Chondrocyte (in vitro differentiated cells): Measurements from ENCODE around the gene ATP9A. TPM values are rescaled to one million over a fixed set of nuclear protein-coding genes. Genes with fewer than 3 reads are reported as not detected.

Source experiments
- DNase-seq: peaks from one replicate; pipeline ENCODE4 v3.0.0; 2021; ENCODE audit warnings: mixed read lengths, low spot score
- H3K27ac Mint-ChIP-seq: one replicate; pipeline ENCODE4 v1.8.0; 2021; ENCODE audit warnings: mild to moderate bottlenecking, moderate library complexity, mixed read lengths; ENCODE audit not compliant: unreplicated experiment
- H3K27me3 Mint-ChIP-seq: 2 replicates; pipeline ENCODE4 v1.8.0; 2021; ENCODE audit warnings: low read depth, mixed read lengths
- H3K36me3 Mint-ChIP-seq: 2 replicates; pipeline ENCODE4 v1.8.0; 2021; ENCODE audit warnings: low read depth, mixed read lengths
- H3K4me1 Mint-ChIP-seq: 2 replicates; pipeline ENCODE4 v1.8.0; 2021; ENCODE audit warnings: low read depth, mild to moderate bottlenecking, mixed read lengths
- H3K4me3 Mint-ChIP-seq: one replicate; pipeline ENCODE4 v1.8.0; 2021; ENCODE audit warnings: mild to moderate bottlenecking, moderate library complexity, mixed read lengths; ENCODE audit not compliant: unreplicated experiment
- H3K9me3 Mint-ChIP-seq: 2 replicates; pipeline ENCODE4 v1.8.0; 2021; ENCODE audit warnings: low read depth, mixed read lengths
- total RNA-seq: library from RNA; stranded (reverse); gene quantifications from 3 replicates; pipeline ENCODE4 v1.2.1, GENCODE V29; 2021
- TF ChIP-seq, protein P1 (sequence below): fragments of 200-600 bp; sonication (generic); IDR thresholded peaks from 2 replicates; pipeline ENCODE4 v1.5.0; 2021; ENCODE audit warnings: antibody characterized with exemption, mild to moderate bottlenecking, moderate library complexity

The ATP9A gene
- total RNA-seq, 1 donor from 2014 or later = 43.1 TPM

DNA sequence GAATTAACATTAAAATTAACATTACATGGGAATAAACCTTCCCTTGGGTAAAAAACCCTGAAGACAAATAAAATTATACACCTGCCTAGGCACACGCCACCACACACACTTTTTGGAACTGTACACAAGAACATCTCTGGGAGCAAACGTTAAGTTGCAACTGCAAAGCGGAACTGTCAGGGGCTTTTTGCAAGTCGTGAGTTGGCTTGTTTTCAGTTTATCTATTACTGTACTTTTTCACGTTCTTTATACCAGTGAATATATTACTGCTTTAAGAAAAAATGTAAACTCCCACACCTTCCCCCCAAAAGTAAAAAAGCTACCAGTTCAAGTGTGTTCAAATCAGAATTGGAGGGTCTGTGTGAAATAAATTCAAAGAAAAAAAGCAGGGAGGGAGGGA lies 160.1 kb downstream of the ATP9A start:
- Mint-ChIP-seq H3K4me3 (no peak overlapping the region), H3K27ac (no peak overlapping the region), H3K27me3 (no peaks in the 10 kb centered on the region), H3K4me1 (no peaks in the 10 kb centered on the region), H3K9me3 (no peaks in the 10 kb centered on the region), H3K36me3 (peaks cover 37% of the 10 kb centered on the region)
- no peak for DNase-seq
- TF ChIP-seq, protein P1, sequence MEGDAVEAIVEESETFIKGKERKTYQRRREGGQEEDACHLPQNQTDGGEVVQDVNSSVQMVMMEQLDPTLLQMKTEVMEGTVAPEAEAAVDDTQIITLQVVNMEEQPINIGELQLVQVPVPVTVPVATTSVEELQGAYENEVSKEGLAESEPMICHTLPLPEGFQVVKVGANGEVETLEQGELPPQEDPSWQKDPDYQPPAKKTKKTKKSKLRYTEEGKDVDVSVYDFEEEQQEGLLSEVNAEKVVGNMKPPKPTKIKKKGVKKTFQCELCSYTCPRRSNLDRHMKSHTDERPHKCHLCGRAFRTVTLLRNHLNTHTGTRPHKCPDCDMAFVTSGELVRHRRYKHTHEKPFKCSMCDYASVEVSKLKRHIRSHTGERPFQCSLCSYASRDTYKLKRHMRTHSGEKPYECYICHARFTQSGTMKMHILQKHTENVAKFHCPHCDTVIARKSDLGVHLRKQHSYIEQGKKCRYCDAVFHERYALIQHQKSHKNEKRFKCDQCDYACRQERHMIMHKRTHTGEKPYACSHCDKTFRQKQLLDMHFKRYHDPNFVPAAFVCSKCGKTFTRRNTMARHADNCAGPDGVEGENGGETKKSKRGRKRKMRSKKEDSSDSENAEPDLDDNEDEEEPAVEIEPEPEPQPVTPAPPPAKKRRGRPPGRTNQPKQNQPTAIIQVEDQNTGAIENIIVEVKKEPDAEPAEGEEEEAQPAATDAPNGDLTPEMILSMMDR = no peak

DNA sequence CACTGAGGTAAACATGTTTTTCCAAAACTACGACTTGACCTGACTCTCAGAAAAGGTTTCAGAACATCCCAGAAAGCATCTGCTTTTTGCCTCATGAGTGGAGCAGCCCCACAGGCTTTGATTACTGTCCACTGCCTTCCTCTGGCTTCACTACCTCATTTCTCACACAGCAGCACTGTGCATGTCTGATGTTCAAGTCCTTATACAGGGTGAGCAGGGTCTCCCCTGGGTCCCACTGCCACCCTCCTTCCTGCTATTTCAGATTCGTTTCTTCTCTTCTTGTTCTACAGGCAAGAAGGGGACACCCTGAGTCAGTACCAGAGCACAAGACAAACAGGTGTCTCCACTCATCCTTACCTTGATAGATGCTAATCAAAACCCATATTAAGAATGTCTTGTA lies 161.0 kb downstream of the ATP9A start:
- H3K27ac Mint-ChIP-seq = no peak overlapping the region
- no peaks in the 10 kb centered on the region for H3K27me3 Mint-ChIP-seq
- no peaks in the 10 kb centered on the region for H3K9me3 Mint-ChIP-seq
- no peaks in the 10 kb centered on the region for H3K4me1 Mint-ChIP-seq
- no peak overlapping the region for H3K4me3 Mint-ChIP-seq
- peaks cover 31% of the 10 kb centered on the region for H3K36me3 Mint-ChIP-seq
- TF ChIP-seq, protein P1 = no peak
- no peak for DNase-seq

DNA sequence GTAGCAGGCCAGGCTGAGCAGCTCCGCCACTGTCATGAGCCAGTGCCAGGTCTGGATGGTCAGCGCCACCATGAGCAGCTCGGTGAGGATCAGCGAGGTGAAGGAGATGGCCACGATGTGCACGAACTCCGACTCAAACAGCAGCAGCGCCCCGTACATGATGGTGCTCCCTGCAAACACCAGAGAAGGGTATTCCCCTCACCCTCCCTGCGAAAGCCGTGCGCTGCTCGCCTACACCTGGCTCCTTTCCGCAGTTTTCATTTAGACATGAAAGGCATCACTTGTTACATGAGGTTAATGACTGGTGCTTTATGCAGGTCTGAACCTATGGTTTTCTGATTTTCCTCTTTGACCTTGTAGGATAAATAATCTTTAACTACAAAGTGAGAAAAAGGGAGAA lies 163.3 kb downstream of the ATP9A start:
- DNase-seq = no peak
- Mint-ChIP-seq H3K9me3 (no peaks in the 10 kb centered on the region), H3K36me3 (peaks cover 35% of the 10 kb centered on the region), H3K27me3 (no peaks in the 10 kb centered on the region), H3K27ac (no peak overlapping the region), H3K4me1 (no peaks in the 10 kb centered on the region), H3K4me3 (no peak overlapping the region)
- TF ChIP-seq, protein P1 = no peak

DNA sequence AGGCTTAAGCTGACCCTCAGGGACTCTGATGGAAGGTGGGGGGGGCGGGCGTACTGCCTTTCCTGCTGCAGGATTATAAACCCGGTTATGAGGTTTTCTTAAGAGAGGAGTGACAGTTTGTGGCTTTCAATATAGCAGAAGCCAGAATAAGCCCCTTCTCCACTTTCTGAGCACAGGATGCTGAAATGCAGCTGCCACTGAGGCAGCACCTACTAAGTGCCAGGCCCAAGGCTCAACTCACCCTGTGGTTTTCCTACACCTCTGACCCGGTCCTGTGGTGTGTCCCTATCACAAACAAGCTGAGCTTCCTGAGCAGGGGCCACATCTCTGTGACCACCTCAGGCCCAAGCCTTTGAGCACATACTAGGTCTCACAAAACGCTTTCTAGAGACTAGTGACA lies 166.1 kb downstream of the ATP9A start:
- no peak overlapping the region for H3K4me3 Mint-ChIP-seq
- TF ChIP-seq, protein P1 = no peak
- no peak for DNase-seq
- H3K27me3 Mint-ChIP-seq = no peaks in the 10 kb centered on the region
- no peak overlapping the region for H3K27ac Mint-ChIP-seq
- no peaks in the 10 kb centered on the region for H3K4me1 Mint-ChIP-seq
- peaks cover 33% of the 10 kb centered on the region for H3K36me3 Mint-ChIP-seq
- no peaks in the 10 kb centered on the region for H3K9me3 Mint-ChIP-seq

DNA sequence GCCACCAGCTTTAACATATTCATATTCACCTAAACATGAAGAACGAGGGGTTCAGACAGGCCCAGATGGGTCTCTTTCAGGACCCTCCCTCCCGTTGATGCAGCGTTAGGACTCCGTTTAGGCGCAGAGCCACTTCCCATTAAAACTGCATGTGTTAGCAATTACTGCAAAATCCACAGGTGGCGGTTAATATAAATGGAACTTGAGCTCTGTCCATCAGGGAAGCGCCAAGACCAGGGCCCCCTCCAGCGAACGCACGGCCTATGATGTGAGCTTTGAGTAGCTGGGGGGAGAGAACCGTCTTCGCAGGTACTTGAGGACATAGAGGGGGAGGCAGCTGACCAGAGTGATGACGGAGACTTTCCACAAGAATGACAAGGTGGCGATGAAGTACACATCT lies 167.2 kb downstream of the ATP9A start:
- Mint-ChIP-seq H3K27me3 (no peaks in the 10 kb centered on the region), H3K9me3 (no peaks in the 10 kb centered on the region), H3K36me3 (peaks cover 33% of the 10 kb centered on the region), H3K4me1 (no peaks in the 10 kb centered on the region), H3K27ac (no peak overlapping the region), H3K4me3 (no peak overlapping the region)
- DNase-seq = no peak
- TF ChIP-seq, protein P1 = no peak
